ENCODE data around the gene BRD9. TPM values are rescaled to one million over a fixed set of nuclear protein-coding genes. Genes with fewer than 3 reads are reported as not detected.
A peak's percentile ranks its signal among the peaks of the same experiment; 100 is the strongest.

BRD9 gene
- total and polyA plus RNA-seq, 5 experiments from 2014 or later = 10.4 to 79.4 (median 15.4) TPM

DNA sequence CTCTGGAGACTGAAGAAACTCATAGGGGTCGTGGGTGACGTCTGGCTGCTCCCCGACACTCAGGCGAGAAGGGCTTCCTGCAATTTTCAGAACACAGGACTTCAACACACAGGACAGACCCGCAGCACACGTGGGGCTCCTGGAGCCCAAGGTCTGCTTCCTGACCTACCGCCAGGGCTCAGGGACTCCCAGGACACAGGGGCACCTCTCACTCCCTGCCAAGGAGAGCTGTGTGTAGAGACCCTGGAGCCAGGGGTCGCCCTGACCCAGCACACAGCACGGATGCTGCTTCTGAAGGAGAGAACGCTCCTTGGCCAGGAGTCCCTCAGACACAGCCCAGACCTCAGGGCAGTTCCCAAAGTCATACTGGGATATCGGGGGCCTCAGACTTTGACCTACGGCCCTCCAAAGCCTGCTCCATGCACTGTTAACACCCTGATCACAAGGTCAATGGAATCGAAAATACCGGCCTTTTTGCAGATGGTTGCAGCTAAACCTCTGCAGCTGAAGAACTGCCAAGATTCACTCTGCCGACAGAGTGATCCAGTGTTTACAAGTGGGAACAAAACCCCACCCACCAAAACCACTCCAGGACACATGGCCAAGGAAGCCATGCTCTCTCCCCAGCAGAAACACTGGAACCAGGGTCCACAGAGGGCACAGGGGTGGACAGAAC is 28.0 kb downstream of the BRD9 start:
- H3K27me3 Mint-ChIP-seq = no peaks in the 10 kb centered on the region
- H3K9me3 Mint-ChIP-seq = no peaks in the 10 kb centered on the region
- peaks cover 6 to 66% (median 19%) of the 10 kb centered on the region in 3 donors for H3K36me3 Mint-ChIP-seq
- POLR2A ChIA-PET = no interaction called here
- peaks cover 0 to 7% (median under 1%) of the 10 kb centered on the region in 4 donors for H3K4me1 Mint-ChIP-seq
- no peak for ATAC-seq
- no peak overlapping the region for H3K27ac Mint-ChIP-seq
- no peak overlapping the region for H3K4me3 Mint-ChIP-seq
- DNase-seq = no peak

DNA sequence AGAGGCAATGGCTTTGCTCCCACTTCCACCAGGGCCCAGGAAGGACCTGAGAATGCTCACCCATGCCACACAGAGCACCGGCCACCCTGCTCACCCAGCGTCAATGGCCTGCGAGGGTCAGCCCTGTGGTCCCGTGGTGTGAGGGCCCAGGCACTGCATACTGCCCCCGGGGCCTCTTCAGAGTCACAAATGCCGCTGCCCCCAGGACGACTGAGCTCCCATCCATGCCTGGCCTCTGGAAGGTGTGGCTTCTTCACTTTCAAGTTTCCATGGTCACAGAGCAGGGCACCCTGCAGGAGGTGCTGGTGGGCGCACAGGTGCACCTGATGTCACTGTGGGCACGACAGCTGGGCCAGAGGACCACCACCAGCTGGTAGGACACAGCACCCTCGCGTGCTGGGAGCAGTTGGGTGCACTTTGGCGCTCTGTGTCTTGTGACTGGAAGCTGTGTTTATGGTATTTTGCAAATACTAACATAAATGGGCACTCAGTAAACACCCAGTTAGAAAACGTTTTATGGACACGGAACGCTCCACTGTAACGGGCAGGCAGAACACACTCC is 29.3 kb downstream of the BRD9 start:
- no peaks in the 10 kb centered on the region for H3K27me3 Mint-ChIP-seq
- H3K36me3 Mint-ChIP-seq = peaks cover 0 to 53% (median 14%) of the 10 kb centered on the region in 3 donors
- H3K4me3 Mint-ChIP-seq = no peak overlapping the region
- H3K9me3 Mint-ChIP-seq = no peaks in the 10 kb centered on the region
- DNase-seq (no peak), ATAC-seq (no peak)
- peaks cover 0 to 9% (median under 1%) of the 10 kb centered on the region in 4 donors for H3K4me1 Mint-ChIP-seq
- POLR2A ChIA-PET = no interaction called here
- no peak overlapping the region for H3K27ac Mint-ChIP-seq

DNA sequence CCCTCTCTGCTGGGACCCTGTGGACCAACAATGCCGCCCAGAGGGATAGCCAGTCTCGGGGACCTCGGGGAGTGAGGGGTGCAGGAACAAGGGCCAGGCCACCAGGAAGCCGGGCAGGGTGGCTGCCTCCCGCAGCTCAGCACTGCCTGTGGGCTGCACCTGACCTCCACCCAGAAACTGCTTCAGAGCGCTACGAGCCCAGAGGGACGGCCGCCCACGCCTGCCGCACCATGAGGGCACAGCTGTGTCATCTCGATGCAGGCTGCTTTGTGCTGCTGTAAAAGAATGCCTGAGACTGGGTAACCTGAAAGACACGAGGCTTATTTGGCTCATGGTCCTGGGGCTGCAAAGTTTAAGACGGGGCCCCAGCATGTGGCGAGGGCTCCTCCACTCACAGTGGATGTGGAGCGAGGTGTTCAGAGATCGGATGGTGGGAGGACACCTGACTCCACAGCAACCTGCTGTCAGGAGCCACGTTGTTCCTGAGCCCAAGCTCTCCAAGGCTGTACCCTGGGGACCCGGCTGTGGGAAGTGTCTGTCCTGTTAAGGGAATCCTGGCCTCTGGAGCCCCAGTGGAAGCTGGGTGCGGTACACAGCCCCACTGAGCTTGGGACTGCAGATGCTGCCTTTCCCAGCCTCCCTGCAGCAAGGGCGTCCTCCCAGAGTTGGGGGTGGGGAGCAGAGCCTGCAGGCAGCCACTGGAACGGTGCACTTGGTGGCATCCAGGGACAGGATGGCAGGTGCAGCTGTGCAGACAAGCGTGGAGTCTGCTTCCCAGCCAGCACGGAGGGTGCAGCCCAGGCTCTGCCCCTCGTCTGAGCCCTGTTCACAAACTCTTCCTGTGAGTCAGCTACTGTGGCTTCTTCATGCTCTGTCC is 30.0 kb downstream of the BRD9 start:
- H3K36me3 Mint-ChIP-seq = peaks cover 0 to 46% (median 8%) of the 10 kb centered on the region in 3 donors
- POLR2A ChIA-PET = no interaction called here
- ATAC-seq (no peak), DNase-seq (no peak)
- peak overlapping the region in 1 of 10 donors; percentile 57 for H3K27ac Mint-ChIP-seq
- H3K4me3 Mint-ChIP-seq = no peak overlapping the region
- H3K27me3 Mint-ChIP-seq = no peaks in the 10 kb centered on the region
- H3K4me1 Mint-ChIP-seq = peaks cover 0 to 7% (median under 1%) of the 10 kb centered on the region in 4 donors
- H3K9me3 Mint-ChIP-seq = no peaks in the 10 kb centered on the region

DNA sequence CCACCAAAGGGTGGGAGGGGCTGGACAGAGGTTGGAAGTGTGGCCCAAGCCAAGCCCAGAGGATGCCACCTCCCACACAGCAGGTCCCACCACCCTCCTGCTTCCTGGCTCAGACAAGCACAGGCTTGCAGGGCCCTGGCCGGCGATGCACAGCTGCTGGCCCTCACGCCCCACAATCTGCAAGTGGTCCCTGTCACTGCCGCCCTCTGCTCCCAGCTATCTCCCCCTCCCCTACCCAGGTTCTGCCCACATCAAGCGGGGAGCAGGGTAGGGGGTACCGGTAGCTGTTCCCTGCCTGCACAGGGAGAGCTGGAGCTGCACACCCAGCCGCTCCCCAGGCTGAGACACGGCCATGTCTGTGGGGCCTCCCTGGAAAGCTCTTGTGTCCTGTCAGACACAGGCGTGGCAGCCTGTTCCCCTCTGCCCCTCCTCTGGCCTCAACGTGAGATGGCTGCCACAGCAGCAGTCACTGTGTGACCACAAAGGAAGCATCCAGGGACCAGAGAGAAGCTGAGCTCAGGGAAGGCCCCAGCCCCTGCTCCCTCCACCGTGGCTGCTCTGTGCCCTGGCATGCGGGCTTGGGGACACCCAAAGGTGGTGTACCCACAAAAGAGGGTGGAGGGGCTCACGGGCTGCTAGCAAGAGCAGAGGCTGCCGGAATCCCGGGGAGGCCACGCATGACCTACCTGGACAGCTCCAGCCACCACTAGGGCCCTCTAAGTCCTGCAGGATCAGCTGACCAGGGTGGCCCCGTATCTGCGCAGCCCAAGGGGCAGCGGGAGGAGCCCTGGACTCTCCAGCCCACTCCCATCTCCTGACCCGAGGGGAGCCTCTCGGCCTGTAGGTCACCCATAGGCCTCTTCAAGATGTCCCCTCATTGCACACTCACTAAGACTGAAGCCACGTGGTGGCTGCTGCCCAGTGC is 30.9 kb downstream of the BRD9 start:
- no peak for DNase-seq
- Mint-ChIP-seq H3K27me3 (no peaks in the 10 kb centered on the region), H3K9me3 (no peaks in the 10 kb centered on the region), H3K27ac (no peak overlapping the region), H3K36me3 (peaks cover 0 to 38% (median 7%) of the 10 kb centered on the region in 3 donors), H3K4me3 (no peak overlapping the region), H3K4me1 (peaks cover 0 to 7% (median under 1%) of the 10 kb centered on the region in 4 donors)
- no peak for ATAC-seq
- POLR2A ChIA-PET = no interaction called here

DNA sequence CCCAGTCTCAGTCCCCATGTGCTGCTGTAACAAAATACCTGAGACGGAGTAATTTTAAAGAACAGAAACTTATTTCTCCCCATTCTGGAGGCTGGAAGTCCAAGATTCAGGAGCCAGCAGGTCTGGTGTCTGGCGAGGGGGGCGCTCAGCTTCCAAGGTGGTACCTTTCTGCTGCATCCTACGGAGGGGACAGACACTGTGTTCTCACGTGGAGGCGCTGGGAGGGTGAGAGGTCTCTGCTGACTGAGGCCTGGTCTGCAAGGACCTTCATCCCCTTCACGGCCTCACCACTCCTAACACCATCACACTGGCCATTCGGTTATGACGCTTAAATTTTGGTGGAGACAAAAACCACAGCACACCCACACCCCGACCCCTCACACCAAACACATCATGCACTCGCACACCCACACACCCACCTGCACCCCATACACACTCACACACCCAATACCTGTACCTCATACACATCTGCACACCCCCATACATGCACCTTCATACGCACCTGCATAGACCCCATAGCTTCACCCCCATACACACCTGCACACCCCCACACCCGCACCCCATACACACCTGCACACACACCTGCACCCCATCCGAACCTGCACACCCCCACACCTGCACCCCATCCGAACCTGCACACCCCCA is 32.0 kb downstream of the BRD9 start:
- H3K4me3 Mint-ChIP-seq = no peak overlapping the region

DNA sequence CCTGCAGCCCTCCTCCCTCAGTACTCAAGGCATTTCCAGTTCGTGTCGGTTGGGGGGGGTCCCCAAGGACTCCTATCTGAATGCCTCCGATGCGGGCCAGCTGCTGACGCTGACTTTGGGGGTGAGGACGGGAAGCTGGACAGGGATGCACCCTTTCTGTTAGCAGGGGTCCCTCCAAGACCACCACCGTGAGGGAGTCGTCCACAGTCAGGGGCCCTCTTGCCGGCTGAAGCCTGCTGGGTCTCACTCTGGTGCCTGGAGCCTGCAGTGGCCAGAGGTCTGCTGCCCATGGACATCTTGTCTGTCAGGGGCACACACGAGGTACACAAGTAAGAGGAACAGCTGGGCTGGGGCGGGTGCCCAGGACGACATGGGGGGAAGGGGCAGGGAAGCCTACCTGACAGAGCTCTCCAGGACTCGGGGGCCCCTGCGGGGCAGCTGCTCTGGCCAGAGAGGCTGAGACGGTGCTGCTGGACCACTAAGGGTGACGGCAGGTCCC is 32.8 kb downstream of the BRD9 start:
- Mint-ChIP-seq H3K36me3 (peaks cover 0 to 26% (median 0%) of the 10 kb centered on the region in 3 donors), H3K27ac (no peak overlapping the region)
- DNase-seq = no peak

More for the DNA sequence above, 32.0 kb downstream of the BRD9 start:
- no peak overlapping the region for H3K27ac Mint-ChIP-seq
- DNase-seq (no peak), ATAC-seq (no peak)
- H3K27me3 Mint-ChIP-seq = no peaks in the 10 kb centered on the region
- POLR2A ChIA-PET = no interaction called here
- peaks cover 0 to 31% (median 0%) of the 10 kb centered on the region in 3 donors for H3K36me3 Mint-ChIP-seq
- peaks cover 0 to 7% (median under 1%) of the 10 kb centered on the region in 4 donors for H3K4me1 Mint-ChIP-seq
- H3K9me3 Mint-ChIP-seq = no peaks in the 10 kb centered on the region

DNA sequence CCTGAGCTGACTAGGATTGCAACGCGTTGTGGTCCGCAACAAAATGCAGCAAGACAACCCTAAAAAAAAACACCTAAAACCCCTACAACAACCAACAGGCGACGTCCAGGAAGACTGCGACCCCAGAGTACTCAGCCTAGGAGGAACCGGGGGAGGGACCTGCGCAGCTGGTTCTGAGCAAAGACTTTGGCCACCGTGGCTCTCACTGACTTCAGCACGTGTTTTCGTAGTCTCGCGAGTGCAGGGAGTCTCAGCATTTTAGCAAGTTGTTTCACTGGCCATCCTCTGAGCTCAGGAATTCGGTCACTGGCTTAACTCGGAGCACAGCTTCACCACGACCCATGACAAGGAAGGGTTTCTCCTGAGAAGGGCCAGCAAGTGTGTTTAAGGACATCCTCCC is 33.2 kb downstream of the BRD9 start:
- Mint-ChIP-seq H3K27me3 (no peaks in the 10 kb centered on the region), H3K4me1 (peaks cover 0 to 7% (median under 1%) of the 10 kb centered on the region in 4 donors), H3K27ac (peak overlapping the region in 2 of 10 donors; percentile 6 to 43), H3K4me3 (no peak overlapping the region), H3K9me3 (no peaks in the 10 kb centered on the region), H3K36me3 (peaks cover 0 to 21% (median 0%) of the 10 kb centered on the region in 3 donors)
- no peak for ATAC-seq
- DNase-seq = no peak
- POLR2A ChIA-PET = no interaction called here

More for the DNA sequence above, 32.8 kb downstream of the BRD9 start:
- no peaks in the 10 kb centered on the region for H3K27me3 Mint-ChIP-seq
- ATAC-seq = no peak
- H3K4me1 Mint-ChIP-seq = peaks cover 0 to 7% (median under 1%) of the 10 kb centered on the region in 4 donors
- H3K9me3 Mint-ChIP-seq = no peaks in the 10 kb centered on the region
- POLR2A ChIA-PET = no interaction called here
- no peak overlapping the region for H3K4me3 Mint-ChIP-seq

DNA sequence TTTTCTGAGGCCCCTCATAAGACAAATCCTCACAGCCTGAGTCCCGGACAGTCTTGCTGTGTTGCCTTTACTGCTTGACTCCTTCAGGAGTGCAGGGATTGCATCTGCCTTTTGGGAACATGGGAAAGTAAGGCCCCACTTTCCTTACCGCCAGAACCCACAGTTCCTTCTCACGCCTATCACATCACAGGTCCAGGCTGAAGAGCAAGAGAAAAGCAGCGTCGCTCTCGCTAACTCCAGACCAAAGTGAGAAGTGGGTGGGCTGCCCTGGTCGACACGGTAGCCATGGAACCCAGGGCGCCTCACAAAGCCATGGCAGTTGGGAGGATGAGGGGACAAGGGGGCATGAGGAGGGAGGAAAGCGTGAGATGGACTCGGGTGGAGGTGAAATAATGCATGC is 33.9 kb downstream of the BRD9 start:
- POLR2A ChIA-PET = no interaction called here
- Mint-ChIP-seq H3K36me3 (peaks cover 0 to 15% (median 0%) of the 10 kb centered on the region in 3 donors), H3K9me3 (no peaks in the 10 kb centered on the region), H3K4me1 (peaks cover 0 to 8% (median under 1%) of the 10 kb centered on the region in 4 donors), H3K4me3 (no peak overlapping the region), H3K27me3 (no peaks in the 10 kb centered on the region), H3K27ac (peak overlapping the region in 3 of 10 donors; percentile 33 to 54 (median 43))
- no peak for ATAC-seq
- peak in 1 of 10 donors; percentile 30 for DNase-seq

DNA sequence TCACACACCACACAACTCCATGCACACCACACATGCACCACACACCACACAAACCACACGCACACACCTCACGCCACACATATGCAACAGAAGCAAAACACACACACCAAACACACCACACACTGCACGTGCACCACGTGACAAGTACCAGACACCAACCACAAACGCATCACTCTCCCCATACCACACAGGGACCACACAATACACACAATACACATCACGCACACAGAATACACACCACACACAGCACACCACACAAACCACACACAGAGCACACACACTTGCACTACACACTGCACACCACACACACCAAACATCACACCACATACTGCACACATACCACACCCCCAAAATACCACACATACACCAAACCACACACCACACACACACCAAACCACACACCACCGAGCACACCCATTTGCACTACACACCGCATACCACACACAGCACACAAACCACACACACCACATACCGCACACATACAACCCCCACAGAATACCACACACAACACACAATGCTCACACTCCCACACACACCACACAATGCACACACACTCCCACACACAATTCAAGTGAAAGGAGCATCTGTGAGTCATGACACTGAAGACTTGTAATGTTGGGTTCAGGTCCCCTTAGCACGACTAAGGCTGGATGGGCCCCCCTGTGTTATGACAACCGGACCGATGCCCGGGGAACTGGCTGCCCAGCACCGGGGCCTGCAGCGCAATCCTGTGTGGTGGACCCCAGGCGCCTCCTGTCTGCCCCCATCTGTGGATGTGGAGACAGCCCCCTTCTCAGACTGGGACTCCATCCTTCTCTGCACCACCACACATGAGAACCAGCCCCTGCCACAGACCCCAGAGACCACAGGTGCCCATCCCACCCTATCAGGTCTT is 35.8 kb downstream of the BRD9 start:
- Mint-ChIP-seq H3K36me3 (no peaks in the 10 kb centered on the region), H3K4me1 (peaks cover 0 to 8% (median 4%) of the 10 kb centered on the region in 4 donors), H3K4me3 (no peak overlapping the region), H3K9me3 (no peaks in the 10 kb centered on the region), H3K27me3 (peaks cover 2 to 11% (median 7%) of the 10 kb centered on the region in 5 donors), H3K27ac (no peak overlapping the region)
- ATAC-seq = peak in 1 of 2 donors; percentile 18
- DNase-seq = peak in 1 of 10 donors; percentile 45
- POLR2A ChIA-PET = no interaction called here

DNA sequence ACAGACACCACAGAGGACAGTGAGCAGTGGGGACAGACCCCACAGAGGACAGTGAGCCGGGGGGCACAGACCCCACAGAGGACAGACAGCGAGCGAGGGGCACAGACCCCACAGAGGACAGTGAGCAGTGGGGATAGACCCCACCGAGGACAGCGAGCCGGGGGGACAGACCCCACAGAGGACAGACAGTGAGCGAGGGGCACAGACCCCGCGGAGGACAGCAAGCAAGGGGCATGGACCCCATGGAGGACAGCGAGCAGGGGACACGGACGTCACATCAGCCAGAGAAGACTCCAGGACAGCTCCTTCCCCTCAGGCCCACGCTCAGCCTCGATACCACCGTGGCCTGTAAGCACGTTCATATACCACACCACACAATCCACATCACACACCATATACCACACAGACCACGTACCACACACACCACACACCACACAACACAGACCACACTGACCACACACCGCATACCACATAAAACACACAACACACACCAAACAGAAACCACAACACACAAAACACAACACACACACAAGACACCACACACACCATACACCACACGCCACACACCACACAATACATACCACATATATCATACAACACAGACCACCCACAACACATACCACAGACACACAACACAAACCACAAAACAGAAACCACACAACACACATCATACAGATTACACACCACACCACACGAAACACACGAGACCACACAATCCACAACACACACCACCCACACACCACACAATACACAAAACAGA is 36.6 kb downstream of the BRD9 start:
- no peaks in the 10 kb centered on the region for H3K36me3 Mint-ChIP-seq
- peaks cover 2 to 15% (median 12%) of the 10 kb centered on the region in 5 donors for H3K27me3 Mint-ChIP-seq
- peaks cover 0 to 7% (median 3%) of the 10 kb centered on the region in 4 donors for H3K4me1 Mint-ChIP-seq
- no peak overlapping the region for H3K4me3 Mint-ChIP-seq
- H3K27ac Mint-ChIP-seq = no peak overlapping the region
- ATAC-seq (peak; percentile 48 to 49), DNase-seq (peak in 1 of 10 donors; percentile 37)
- POLR2A ChIA-PET = no interaction called here
- no peaks in the 10 kb centered on the region for H3K9me3 Mint-ChIP-seq
